Mammary microvascular endothelial cell (primary cell): ENCODE measurements around the gene ATXN7. TPM values are rescaled to one million over a fixed set of nuclear protein-coding genes. Genes with fewer than 3 reads are reported as not detected.

ENCODE experiments used
- total RNA-seq: library from RNA; depleted of rRNA; stranded (reverse); fragments of >200 nt; gene quantifications from 2 replicates; pipeline ENCODE4 v1.2.3, GENCODE V29; 2015

ATXN7 gene
- total RNA-seq, result 8.1 and 10.1 TPM in 2 replicates

GRCh38 chr3:63863150-63864007 lies at the start of gene ATXN7, which contains the start of gene THOC7:
Gene ATXN7, plus strand, starts transcription at chr3:63863867. Its CDS starts 48,732 bp downstream, at chr3:63912599.
Gene THOC7, minus strand, starts transcription at chr3:63863805. Its CDS starts 15 bp downstream, at chr3:63863790.

GRCh38 chr3:63819151-63819398 lies 44.6 kb upstream of the ATXN7 start, which contains the start of gene C3orf49:
Gene C3orf49, plus strand, starts transcription at chr3:63819299. Its CDS starts 173 bp downstream, at chr3:63819472.

GRCh38 chr3:63911873-63912767 lies 48.5 kb downstream of the ATXN7 start, which contains the start of gene SCAANT1:
Gene SCAANT1, minus strand, starts transcription at chr3:63912383.

GRCh38 chr3:64023187-64023860 lies 159.7 kb downstream of the ATXN7 start, which contains the start of gene PSMD6:
Gene PSMD6, minus strand, starts transcription at chr3:64023494. Its CDS starts 75 bp downstream, at chr3:64023419.

Other genes starting within 250 kb of the ATXN7 start
- gene SNTN, start 211.2 kb upstream of the ATXN7 start, total RNA-seq, result not detected in 2 replicates
- gene C3orf49, start 44.6 kb upstream of the ATXN7 start, total RNA-seq, result not detected in 2 replicates
- 44.5 and 54.8 TPM in 2 replicates for gene THOC7, start 62 bp upstream of the ATXN7 start, total RNA-seq
- not detected in 2 replicates for gene SCAANT1, start 48.5 kb downstream of the ATXN7 start, total RNA-seq
- 106 and 113 TPM in 2 replicates for gene PSMD6, start 159.6 kb downstream of the ATXN7 start, total RNA-seq